SK-N-SH (cell line): Measurements from ENCODE around the gene C1QTNF2. TPM values are rescaled to one million over a fixed set of nuclear protein-coding genes. Genes with fewer than 3 reads are reported as not detected.

ENCODE experiments used
- CTCF ChIA-PET: fragments of 300-600, 350-600 bp; formaldehyde crosslinking; extraction: SDS; loops from one replicate; lab custom pipeline; 2021; lab: Yijun Ruan, JAX
- POLR2A ChIA-PET: fragments of 350-600 bp; sonication (Branson Sonifier 250); formaldehyde crosslinking; extraction: SDS; loops from one replicate; lab custom pipeline; 2020; ENCODE audit warnings: antibody characterized with exemption, inconsistent platforms; lab: Yijun Ruan, JAX
- DNase-seq: peaks from one replicate; pipeline ENCODE4 v3.0.0; 2012
- H2AFZ ChIP-seq: fragments of 200-600 bp; sonication (generic); 2 replicates; pipeline ENCODE4 v1.8.1; 2016; ENCODE audit warnings: antibody characterized with exemption, mild to moderate bottlenecking, low read depth
- H3F3A ChIP-seq: fragments of 200-600 bp; sonication (generic); replicated peaks from 2 replicates; pipeline ENCODE3; 2016; ENCODE audit warnings: antibody characterized with exemption, mild to moderate bottlenecking; ENCODE audit not compliant: insufficient read depth
- H3K27ac ChIP-seq, 2 experiments: fragments of 200-500 bp in 1 of 2; fragments of 200-600 bp in 1 of 2; sonication (Bioruptor generic) in 1 of 2; sonication (generic), shearing (Covaris generic) in 1 of 2; 2 replicates each; pipeline versions ENCODE4 v1.5.1 to v1.6.1; 2014 to 2016; ENCODE audit warnings: low read depth in 2 of 2, inconsistent platforms in 1 of 2, low read length in 1 of 2, mild to moderate bottlenecking in 1 of 2, mixed read lengths in 1 of 2
- H3K27me3 ChIP-seq: fragments of 200-600 bp; sonication (generic), shearing (Covaris generic); 2 replicates; pipeline ENCODE4 v1.6.1; 2016; ENCODE audit warnings: mixed run types; ENCODE audit not compliant: insufficient read depth
- H3K36me3 ChIP-seq, 2 experiments: fragments of 200-500 bp in 1 of 2; fragments of 200-600 bp in 1 of 2; sonication (Bioruptor generic) in 1 of 2; sonication (generic) in 1 of 2; replicated peaks in 1 of 2; 2 replicates each; pipeline versions ENCODE3 to v1.5.1; 2014 to 2016; ENCODE audit warnings: low read length in 1 of 2, mild to moderate bottlenecking in 1 of 2; ENCODE audit not compliant: insufficient read depth in 2 of 2, control insufficient read depth in 1 of 2
- H3K4me1 ChIP-seq, 2 experiments: fragments of 200-500 bp in 1 of 2; fragments of 200-600 bp in 1 of 2; sonication (Bioruptor generic) in 1 of 2; sonication (generic), shearing (Covaris generic) in 1 of 2; 2 replicates each; pipeline versions ENCODE4 v1.5.1 to v1.6.1; 2014 to 2016; ENCODE audit warnings: low read depth in 1 of 2, low read length in 1 of 2, mixed run types in 1 of 2; ENCODE audit not compliant: insufficient read depth in 2 of 2, control insufficient read depth in 1 of 2
- H3K4me2 ChIP-seq: fragments of 200-600 bp; sonication (generic), shearing (Covaris generic); 2 replicates; pipeline ENCODE4 v1.6.1; 2017; ENCODE audit warnings: mixed run types
- H3K4me3 ChIP-seq, 2 experiments: fragments of 200-500 bp in 1 of 2; fragments of 200-600 bp in 1 of 2; sonication (Bioruptor generic) in 1 of 2; sonication (generic), shearing (Covaris generic) in 1 of 2; 2 replicates each; pipeline versions ENCODE4 v1.5.1 to v1.8.1; 2014 to 2016; ENCODE audit warnings: low read depth in 2 of 2, inconsistent platforms in 1 of 2, low read length in 1 of 2, mild to moderate bottlenecking in 1 of 2, mixed read lengths in 1 of 2, moderate library complexity in 1 of 2
- H3K79me2 ChIP-seq: fragments of 200-600 bp; sonication (generic); 2 replicates; pipeline ENCODE4 v1.8.1; 2017; ENCODE audit warnings: mild to moderate bottlenecking; ENCODE audit not compliant: insufficient read depth
- H3K9ac ChIP-seq: fragments of 200-600 bp; sonication (generic); 2 replicates; pipeline ENCODE4 v1.6.1; 2017; ENCODE audit warnings: mixed run types
- H3K9me2 ChIP-seq: fragments of 200-600 bp; sonication (generic); 2 replicates; pipeline ENCODE4 v1.6.1; 2017; ENCODE audit warnings: mixed run types
- H3K9me3 ChIP-seq: fragments of 200-600 bp; sonication (generic); 2 replicates; pipeline ENCODE4 v1.6.1; 2017; ENCODE audit warnings: mixed run types, mild to moderate bottlenecking, moderate library complexity
- H4K20me1 ChIP-seq: fragments of 200-600 bp; sonication (generic); 2 replicates; pipeline ENCODE4 v1.6.1; 2017; ENCODE audit warnings: mild to moderate bottlenecking, mixed run types; ENCODE audit not compliant: insufficient read depth
- CHD2 ChIP-seq: fragments of 150-350 bp; IDR thresholded peaks from 2 replicates; pipeline ENCODE4 v1.6.1; 2018; ENCODE audit warnings: low read length; ENCODE audit not compliant: partially characterized antibody
- CTCF ChIP-seq: fragments of 200-600 bp; sonication (generic); IDR thresholded peaks from 2 replicates; pipeline ENCODE4 v1.6.1; 2017; ENCODE audit warnings: antibody characterized with exemption, mild to moderate bottlenecking, moderate library complexity
- GATA2 ChIP-seq: sonication (generic); formaldehyde crosslinking; IDR thresholded peaks from 2 replicates; pipeline ENCODE4 v1.5.0; 2020; ENCODE audit warnings: mild to moderate bottlenecking, missing genetic modification reagents
- JUND ChIP-seq: IDR thresholded peaks from 2 replicates; pipeline ENCODE4 v1.4.0; 2012
- MAX ChIP-seq: IDR thresholded peaks from 2 replicates; pipeline ENCODE4 v1.4.0; 2012; ENCODE audit warnings: low read depth
- MXI1 ChIP-seq: IDR thresholded peaks from 2 replicates; pipeline ENCODE4 v1.6.1; 2012; ENCODE audit warnings: mild to moderate bottlenecking, low read depth, low read length, improper control_type of control experiment
- NRF1 ChIP-seq: IDR thresholded peaks from 2 replicates; pipeline ENCODE4 v1.6.1; 2012; ENCODE audit warnings: low read depth, mild to moderate bottlenecking, low read length
- PBX3 ChIP-seq: IDR thresholded peaks from 2 replicates; pipeline ENCODE4; 2012
- POLR2AphosphoS5 ChIP-seq: IDR thresholded peaks from 2 replicates; pipeline ENCODE4 v1.6.1; 2012; ENCODE audit warnings: low read depth, low read length
- RAD21 ChIP-seq: IDR thresholded peaks from 2 replicates; pipeline ENCODE4 v1.6.1; 2012; ENCODE audit warnings: mild to moderate bottlenecking, low read length
- RFX5 ChIP-seq: IDR thresholded peaks from 2 replicates; pipeline ENCODE4 v1.6.1; 2012; ENCODE audit warnings: mild to moderate bottlenecking, improper control_type of control experiment, low read length
- SIN3A ChIP-seq: IDR thresholded peaks from 2 replicates; pipeline ENCODE4 v1.6.1; 2012; ENCODE audit warnings: low read depth, mild to moderate bottlenecking, low read length, moderate library complexity, borderline replicate concordance
- TCF12 ChIP-seq: IDR thresholded peaks from 2 replicates; pipeline ENCODE4 v1.4.0; 2012
- ZBTB33 ChIP-seq: IDR thresholded peaks from 2 replicates; pipeline ENCODE4 v1.4.0; 2012; ENCODE audit warnings: low read depth, borderline replicate concordance
- WGBS: methylation state at CpG from one replicate; pipeline ENCODE4 v1.1.6; 2017; ENCODE audit warnings: low lambda C conversion rate; 5-methylcytosine and 5-hydroxymethylcytosine counted together
- polyA plus RNA-seq, 3 experiments: library from polyadenylated mRNA; depleted of rRNA; stranded (reverse); fragments of >200 nt; gene quantifications; 2 replicates each; pipeline ENCODE4 v1.2.3, GENCODE V29; 2012

C1QTNF2 gene
- polyA plus RNA-seq, 1 of the 3 experiments (the other 2 are of a cell fraction) = 0.67 TPM

- Histone ChIP-seq H3K27ac (peak overlapping the region; percentile 37 to 95; a peak in 3 of 4 replicates), H3K9me3 (no peaks in the 10 kb centered on the region), H4K20me1 (no peaks in the 10 kb centered on the region), H3K9ac (peak overlapping the region; percentile 75), H3K4me1 (peaks cover 6 to 15% of the 10 kb centered on the region in 2 experiments; a peak in 2 of 4 replicates), H3F3A (no peaks in the 10 kb centered on the region), H3K9me2 (no peaks in the 10 kb centered on the region), H3K79me2 (peaks cover 50% of the 10 kb centered on the region; the same call in 1 of the 2 replicates), H2AFZ (peak overlapping the region; percentile 98), H3K36me3 (peaks cover 0 to 19% of the 10 kb centered on the region in 2 experiments), H3K4me3 (peak overlapping the region; percentile 91), H3K4me2 (peak overlapping the region; percentile 85), H3K27me3 (no peaks in the 10 kb centered on the region)
- ChIA-PET CTCF (interaction anchor here (0.6 to 1.6 kb wide), 6 partner anchors 24 to 200 kb away, joined by 3 to 8 read pairs (median 4); no protein-coding TSS in a partner anchor), POLR2A (interaction anchor here (1.1 to 2.1 kb wide), 2 partner anchors 22 to 24 kb away, joined by 4 to 7 read pairs; no protein-coding TSS in a partner anchor)
- TF ChIP-seq POLR2AphosphoS5 = no peak
- peak; percentile 41 for TF ChIP-seq PBX3
- TF ChIP-seq GATA2 (CRISPR knock-in tag) = no peak; the same call in 1 of the 2 replicates
- TF ChIP-seq NRF1 = 0 out of 2 replicates have a peak, but pooled peaks have one; percentile 32
- 0 out of 2 replicates have a peak, but pooled peaks have one; percentile 21 for TF ChIP-seq RAD21
- TF ChIP-seq SIN3A = peak; percentile 14; the same call in 1 of the 2 replicates
- TF ChIP-seq MXI1 = peak; percentile 12; the same call in 1 of the 2 replicates
- DNase-seq = no peak
- WGBS = 6% methylated on average over 30 of the region's 45 CpGs
Measured at GRCh38 chr5:160311491-160312133, 58.8 kb downstream of the C1QTNF2 start.

- Histone ChIP-seq H3F3A (no peaks in the 10 kb centered on the region), H3K9ac (no peak overlapping the region), H3K9me2 (no peaks in the 10 kb centered on the region), H3K36me3 (peaks cover 2 to 20% of the 10 kb centered on the region in 2 experiments), H3K9me3 (no peaks in the 10 kb centered on the region), H3K4me3 (peak overlapping the region; percentile 91), H4K20me1 (no peaks in the 10 kb centered on the region), H3K4me2 (peak overlapping the region; percentile 85), H3K4me1 (peaks cover 1 to 13% of the 10 kb centered on the region in 2 experiments; a peak in 2 of 4 replicates), H3K79me2 (peaks cover 52% of the 10 kb centered on the region; the same call in 1 of the 2 replicates), H3K27ac (no peak overlapping the region), H2AFZ (no peak overlapping the region), H3K27me3 (no peaks in the 10 kb centered on the region)
- no peak for TF ChIP-seq SIN3A
- TF ChIP-seq TCF12 = no peak
- TF ChIP-seq CHD2 = no peak
- no peak for TF ChIP-seq JUND
- no peak for TF ChIP-seq CTCF
- no peak for TF ChIP-seq RFX5
- TF ChIP-seq MAX = no peak
- no peak for TF ChIP-seq ZBTB33
- CTCF ChIA-PET = interaction anchor here (0.7 to 1.6 kb wide), 2 partner anchors 23 to 237 kb away, joined by 3 to 8 read pairs; no protein-coding TSS in a partner anchor
- POLR2A ChIA-PET = interaction anchor here (1.1 to 2.1 kb wide), 2 partner anchors 21 to 23 kb away, joined by 4 to 7 read pairs; no protein-coding TSS in a partner anchor
- WGBS = 88% methylated on average over 4 of the region's 4 CpGs
- no peak for DNase-seq
Measured at GRCh38 chr5:160310552-160311295, 59.7 kb downstream of the C1QTNF2 start.
